DOHH2 (cell line): ENCODE measurements around the gene PMPCA.

Experiments used
- CTCF ChIP-seq: fragments of 200-600 bp; sonication (generic); IDR thresholded peaks from one replicate; pipeline ENCODE4 v1.5.1; 2014; ENCODE audit warnings: antibody characterized with exemption, mild to moderate bottlenecking, low read depth, low read length; ENCODE audit not compliant: poor library complexity, severe bottlenecking
- EZH2phosphoT487 ChIP-seq: fragments of 200-600 bp; sonication (generic); IDR thresholded peaks from 2 replicates; pipeline ENCODE4 v1.6.1; 2017; ENCODE audit warnings: borderline replicate concordance, mild to moderate bottlenecking, antibody characterized with exemption, low read length, moderate library complexity, mixed read lengths

- TF ChIP-seq CTCF, result no peak
- TF ChIP-seq EZH2phosphoT487, result no peak
Measured at GRCh38 chr9:136410500-136411287, at the start of gene PMPCA, which contains the start of gene ENTR1.
